ENCODE measurements around the gene KCNIP4.

KCNIP4 gene

GRCh38 chr4:21136051-21136630 lies 812.4 kb downstream of the KCNIP4 start:
- no peak for DNase-seq

GRCh38 chr4:21134994-21135393 lies 813.6 kb downstream of the KCNIP4 start:
- DNase-seq, result no peak

GRCh38 chr4:21130606-21131005 lies 818.0 kb downstream of the KCNIP4 start:
- DNase-seq, result no peak

- DNase-seq, result no peak
These were observed 822.5 kb downstream of the KCNIP4 start for GRCh38 chr4:21126014-21126512.

GRCh38 chr4:21118301-21118700 lies 830.3 kb downstream of the KCNIP4 start:
- DNase-seq, result no peak

GRCh38 chr4:21117541-21118180 lies 830.9 kb downstream of the KCNIP4 start:
- no peak for DNase-seq

GRCh38 chr4:21113496-21114223 lies 834.9 kb downstream of the KCNIP4 start:
- DNase-seq, result no peak

GRCh38 chr4:21102667-21103066 lies 845.9 kb downstream of the KCNIP4 start:
- DNase-seq, result no peak

GRCh38 chr4:21097865-21098264 lies 850.7 kb downstream of the KCNIP4 start:
- no peak for DNase-seq

- DNase-seq, result no peak
These were observed 851.5 kb downstream of the KCNIP4 start for GRCh38 chr4:21097026-21097425.

- no peak for DNase-seq
These were observed 856.0 kb downstream of the KCNIP4 start for GRCh38 chr4:21092531-21092930.

- DNase-seq, result no peak
These were observed 858.4 kb downstream of the KCNIP4 start for GRCh38 chr4:21090094-21090666.

GRCh38 chr4:21083413-21083812 lies 865.2 kb downstream of the KCNIP4 start:
- no peak for DNase-seq

GRCh38 chr4:21077967-21078366 lies 870.6 kb downstream of the KCNIP4 start:
- no peak for DNase-seq

- DNase-seq, result no peak
These were observed 881.2 kb downstream of the KCNIP4 start for GRCh38 chr4:21067351-21067750.

GRCh38 chr4:21061902-21062301 lies 886.7 kb downstream of the KCNIP4 start:
- no peak for DNase-seq

GRCh38 chr4:21046141-21046540 lies 902.4 kb downstream of the KCNIP4 start:
- no peak for DNase-seq

GRCh38 chr4:21045119-21045518 lies 903.5 kb downstream of the KCNIP4 start:
- DNase-seq, result no peak

- DNase-seq, result no peak
These were observed 906.9 kb downstream of the KCNIP4 start for GRCh38 chr4:21041708-21042107.

- no peak for DNase-seq
These were observed 913.8 kb downstream of the KCNIP4 start for GRCh38 chr4:21034728-21035127.

- DNase-seq, result no peak
These were observed 916.4 kb downstream of the KCNIP4 start for GRCh38 chr4:21032089-21032645.

GRCh38 chr4:21018817-21019216 lies 929.8 kb downstream of the KCNIP4 start:
- DNase-seq, result no peak

GRCh38 chr4:21013501-21013900 lies 935.1 kb downstream of the KCNIP4 start:
- no peak for DNase-seq
